GM21717 (cell line): ENCODE results near the gene ARMC7.
"Not testable (repeated sequence)": the region's sequence is repeated elsewhere in the genome, so short reads cannot be mapped to it uniquely, and the experiment has no call there.

Source experiments
- ATAC-seq: cut with Tn5 transposase; IDR thresholded peaks from one replicate; pipeline ENCODE4 v1.9.1; 2021; ENCODE audit warnings: mild to moderate bottlenecking, moderate library complexity; ENCODE audit not compliant: unreplicated experiment

Gene ARMC7

GRCh38 chr17:75152523-75152921 is 42.8 kb downstream of the ARMC7 start:
- ATAC-seq = no peak

- ATAC-seq = no peak
Observed at GRCh38 chr17:75152922-75153779, 43.4 kb downstream of the ARMC7 start.

GRCh38 chr17:75153780-75154194 is 44.0 kb downstream of the ARMC7 start:
- ATAC-seq = peak; percentile 34

- ATAC-seq = peak; percentile 94
Observed at GRCh38 chr17:75154195-75155106, 44.7 kb downstream of the ARMC7 start, which contains the start of gene JPT1. TSS of gene JPT1 (minus strand) at chr17:75154512. CDS start at chr17:75154397, 115 bp downstream.

- ATAC-seq = no peak
Observed at GRCh38 chr17:75155191-75155601, 45.4 kb downstream of the ARMC7 start.

- not testable (repeated sequence) for ATAC-seq
Observed at GRCh38 chr17:75158480-75158879, 48.7 kb downstream of the ARMC7 start.

DNA sequence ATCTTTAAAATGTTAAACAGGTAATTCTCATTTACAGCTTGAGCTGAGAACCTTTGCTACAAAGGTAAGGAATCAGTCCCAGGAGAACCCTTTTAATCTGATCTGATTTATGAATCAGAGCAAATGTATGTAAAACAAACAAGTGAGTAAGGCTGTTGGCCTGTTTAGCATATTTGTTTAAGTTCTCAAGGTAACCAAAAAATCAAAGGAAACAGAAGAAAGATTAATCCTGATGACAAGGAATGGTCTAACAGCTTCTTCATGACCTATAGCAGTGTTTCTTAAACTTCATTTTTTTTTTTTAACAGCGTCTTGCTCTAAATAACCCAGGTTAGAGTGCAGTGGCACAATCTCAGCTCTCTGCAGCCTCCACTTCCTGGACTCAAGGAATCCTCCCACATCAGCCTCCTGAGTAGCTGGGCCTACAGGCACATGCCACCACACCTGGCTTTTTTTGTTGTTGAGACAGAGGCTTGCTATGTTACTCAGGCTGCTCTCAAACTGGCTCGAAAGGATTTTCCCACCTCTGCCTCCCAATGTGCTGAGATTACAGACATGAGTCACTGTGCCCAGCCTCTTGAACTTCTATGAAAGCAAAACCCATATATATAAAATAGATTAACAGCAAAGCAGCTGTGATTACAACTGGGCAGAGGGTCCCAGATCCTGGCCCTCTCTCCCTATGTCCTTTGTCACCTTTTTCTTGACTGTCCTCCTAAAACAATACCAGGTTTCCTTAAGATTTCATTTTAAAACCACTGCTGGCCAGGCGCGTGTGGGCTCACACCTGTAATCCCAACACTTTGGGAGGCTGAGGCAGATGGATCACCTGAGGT is 49.6 kb downstream of the ARMC7 start:
- no peak for ATAC-seq

GRCh38 chr17:75160211-75160610 is 50.4 kb downstream of the ARMC7 start:
- ATAC-seq = no peak

GRCh38 chr17:75163074-75163473 is 53.3 kb downstream of the ARMC7 start:
- no peak for ATAC-seq

- ATAC-seq = not testable (repeated sequence)
Observed at GRCh38 chr17:75164606-75165005, 54.8 kb downstream of the ARMC7 start.

- ATAC-seq = no peak
Observed at GRCh38 chr17:75168998-75169397, 59.2 kb downstream of the ARMC7 start.

DNA sequence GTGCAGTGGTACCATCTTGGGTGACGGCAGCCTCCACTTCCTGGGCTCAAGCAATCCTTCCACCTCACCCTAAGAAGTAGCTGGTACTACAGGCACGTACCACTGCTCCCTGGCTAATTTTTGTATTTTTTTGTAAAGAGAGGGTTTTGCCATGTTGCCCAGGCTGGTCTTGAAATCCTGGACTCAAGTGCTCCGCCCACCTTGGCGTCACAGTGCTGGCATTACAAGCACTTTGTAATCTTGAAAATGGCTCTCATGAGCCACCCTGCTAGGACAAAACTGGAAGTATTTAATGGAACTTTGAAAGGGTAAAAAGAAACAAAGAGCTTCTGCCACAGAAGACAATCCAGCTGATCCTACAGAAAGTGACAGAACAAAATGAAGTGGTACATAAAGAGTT is 63.8 kb downstream of the ARMC7 start:
- ATAC-seq = no peak

DNA sequence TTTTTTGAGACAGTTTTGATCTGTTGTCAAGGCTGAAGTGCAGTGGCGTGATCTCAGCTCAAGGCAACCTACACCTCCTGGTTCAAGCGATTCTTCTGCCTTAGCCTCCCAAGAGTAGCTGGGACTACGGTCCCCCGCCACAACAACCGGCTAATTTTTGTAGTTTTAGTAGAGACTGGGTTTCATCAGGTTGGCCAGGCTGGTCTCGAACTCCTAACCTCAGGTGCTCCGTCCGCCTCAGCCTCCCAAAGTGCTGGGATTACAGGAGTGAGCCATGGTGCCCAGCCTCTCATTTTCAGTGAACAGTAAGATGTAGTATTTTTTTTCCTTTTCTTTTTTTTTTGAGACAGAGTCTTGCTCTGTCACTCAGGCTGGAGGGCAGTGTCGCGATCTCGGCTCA is 65.2 kb downstream of the ARMC7 start:
- no peak for ATAC-seq

GRCh38 chr17:75176625-75177024 is 66.9 kb downstream of the ARMC7 start:
- no peak for ATAC-seq

DNA sequence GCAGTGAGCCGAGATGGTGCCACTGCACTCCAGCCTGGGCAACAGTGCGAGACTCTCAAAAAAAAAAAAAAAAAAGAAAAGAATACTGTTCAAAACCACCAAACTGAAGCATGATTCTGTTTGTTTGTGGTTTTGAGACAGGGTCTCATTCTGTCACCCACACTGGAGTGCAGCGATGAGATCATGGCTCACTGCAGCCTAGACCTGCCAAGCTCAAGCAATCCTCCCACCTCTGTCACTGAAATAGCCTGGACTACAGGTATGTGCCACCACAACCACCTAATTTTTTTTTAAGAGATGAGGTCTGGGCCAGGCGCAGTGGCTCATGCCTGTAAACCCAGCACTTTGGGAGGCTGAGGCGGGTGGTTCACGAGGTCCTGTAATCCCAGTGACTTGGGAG is 68.7 kb downstream of the ARMC7 start:
- ATAC-seq = no peak
